ENCODE measurements around the gene ZNF20. TPM values are rescaled to one million over a fixed set of nuclear protein-coding genes. Genes with fewer than 3 reads are reported as not detected.

Gene ZNF20
- total RNA-seq, 4 donors from 2014 or later, result 2.6 to 5.2 (median 3.8) TPM

GRCh38 chr19:12095111-12095790, 44.9 kb downstream of the ZNF20 start:
- no peaks in the 10 kb centered on the region for H3K36me3 ChIP-seq
- H3K4me1 ChIP-seq, result peaks cover 0 to 30% (median 0%) of the 10 kb centered on the region in 3 donors
- H3K4me3 ChIP-seq, result no peak overlapping the region
- 96 to 98% methylated on average over 4 of the region's 4 CpGs for WGBS, 2 donors
- no peak for DNase-seq
- H3K27ac ChIP-seq, result no peak overlapping the region
- no peaks in the 10 kb centered on the region for H3K27me3 ChIP-seq
- H3K9me3 ChIP-seq, result peaks cover 0 to 20% (median 9%) of the 10 kb centered on the region in 3 donors
- intact Hi-C loops (cut with DNase I), result no loop called here
- no peak for TF ChIP-seq CTCF (IDR thresholded peaks at IDR 0.05)
- no peak for TF ChIP-seq POLR2A (IDR thresholded peaks at IDR 0.05)

- 82 to 93% methylated on average over 3 of the region's 3 CpGs for WGBS, 2 donors
- no peak for TF ChIP-seq CTCF (IDR thresholded peaks at IDR 0.05)
- TF ChIP-seq POLR2A (IDR thresholded peaks at IDR 0.05), result no peak
- H3K4me1 ChIP-seq, result peaks cover 0 to 30% (median 0%) of the 10 kb centered on the region in 3 donors
- DNase-seq, result no peak
- no peak overlapping the region for H3K27ac ChIP-seq
- H3K9me3 ChIP-seq, result peaks cover 0 to 11% (median 4%) of the 10 kb centered on the region in 3 donors
- intact Hi-C loops (cut with DNase I), result no loop called here
- H3K36me3 ChIP-seq, result no peaks in the 10 kb centered on the region
- no peaks in the 10 kb centered on the region for H3K27me3 ChIP-seq
- H3K4me3 ChIP-seq, result no peak overlapping the region
Observed at GRCh38 chr19:12093777-12094176, 46.4 kb downstream of the ZNF20 start.

DNA sequence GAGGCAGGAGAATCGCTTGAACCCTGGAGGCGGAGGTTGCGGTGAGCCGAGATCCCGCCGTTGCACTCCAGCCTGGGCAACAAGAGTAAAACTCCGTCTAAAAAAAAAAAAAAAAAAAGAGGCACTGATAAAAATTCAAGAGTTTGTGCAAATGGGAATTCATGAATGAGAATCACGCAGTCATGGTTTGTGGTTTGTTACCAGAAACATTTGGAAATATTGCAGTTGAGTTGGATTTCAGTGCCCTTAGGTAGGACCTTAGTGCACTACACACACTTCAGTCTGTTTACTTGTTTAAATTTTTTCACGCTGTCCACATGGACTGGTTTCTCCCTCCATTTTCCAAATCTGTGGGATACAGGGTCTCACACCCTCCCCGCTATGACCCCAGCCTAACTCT, 47.2 kb downstream of the ZNF20 start:
- peak overlapping the region; percentile 53 to 69 (median 56) for H3K4me3 ChIP-seq
- H3K36me3 ChIP-seq, result no peaks in the 10 kb centered on the region
- 37 to 49% methylated on average over 4 to 10 of the region's 10 CpGs for WGBS, 2 donors
- peaks cover 0 to 24% (median 0%) of the 10 kb centered on the region in 3 donors for H3K4me1 ChIP-seq
- H3K27ac ChIP-seq, result peak overlapping the region in 2 of 4 donors; percentile 71 to 76
- intact Hi-C loops (cut with DNase I), result no loop called here
- H3K27me3 ChIP-seq, result no peaks in the 10 kb centered on the region
- no peak for TF ChIP-seq POLR2A (IDR thresholded peaks at IDR 0.05)
- no peak for TF ChIP-seq CTCF (IDR thresholded peaks at IDR 0.05)
- DNase-seq, result no peak
- H3K9me3 ChIP-seq, result peaks cover 0 to 3% (median 0%) of the 10 kb centered on the region in 3 donors

- Histone ChIP-seq H3K36me3 (no peaks in the 10 kb centered on the region), H3K9me3 (no peaks in the 10 kb centered on the region), H3K4me3 (peak overlapping the region; percentile 53 to 69 (median 56)), H3K27me3 (no peaks in the 10 kb centered on the region), H3K4me1 (peaks cover 0 to 24% (median 0%) of the 10 kb centered on the region in 3 donors), H3K27ac (peak overlapping the region; percentile 64 to 77 (median 74))
- peak; percentile 8 for DNase-seq
- intact Hi-C loops (cut with DNase I), result no loop called here
- peak in 1 of 4 donors; percentile 26 for TF ChIP-seq POLR2A (IDR thresholded peaks at IDR 0.05)
- no peak for TF ChIP-seq CTCF (IDR thresholded peaks at IDR 0.05)
- 2 to 5% methylated on average over 28 to 31 of the region's 53 CpGs for WGBS, 2 donors
Observed at GRCh38 chr19:12092065-12092867, 47.9 kb downstream of the ZNF20 start.

GRCh38 chr19:12090807-12091206, 49.3 kb downstream of the ZNF20 start:
- intact Hi-C loops (cut with DNase I), result no loop called here
- H3K27me3 ChIP-seq, result no peaks in the 10 kb centered on the region
- H3K27ac ChIP-seq, result no peak overlapping the region
- DNase-seq, result no peak
- peaks cover 0 to 24% (median 0%) of the 10 kb centered on the region in 3 donors for H3K4me1 ChIP-seq
- no peaks in the 10 kb centered on the region for H3K9me3 ChIP-seq
- H3K4me3 ChIP-seq, result no peak overlapping the region
- H3K36me3 ChIP-seq, result no peaks in the 10 kb centered on the region
- WGBS, 2 donors, result 48 to 55% methylated on average over 5 of the region's 5 CpGs
- TF ChIP-seq CTCF (IDR thresholded peaks at IDR 0.05) (peak in 5 of 6 experiments; percentile 49 to 70 (median 52)), POLR2A (IDR thresholded peaks at IDR 0.05) (no peak)

All from esophagus squamous epithelium (tissue), 5 donors.